Bronchial epithelial cell (primary cell): Measurements from ENCODE around the gene SPTBN4. TPM values are rescaled to one million over a fixed set of nuclear protein-coding genes. Genes with fewer than 3 reads are reported as not detected.
A peak's percentile ranks its signal among the peaks of the same experiment; 100 is the strongest.

Experiments
- DNase-seq: peaks from one replicate; pipeline ENCODE4 v3.0.0-alpha.2; 2010; ENCODE audit warnings: low read depth
- FAIRE-seq: peaks from 2 replicates; lab custom pipeline; 2011; peaks lifted over from hg19 to GRCh38; lab: Jason Lieb, UNC
- H3K27me3 ChIP-seq: 2 replicates; pipeline ENCODE4 v1.5.1; 2011; ENCODE audit warnings: low read length; ENCODE audit not compliant: control insufficient read depth, insufficient read depth
- H3K36me3 ChIP-seq: 2 replicates; pipeline ENCODE4 v1.5.1; 2011; ENCODE audit warnings: low read length; ENCODE audit not compliant: control insufficient read depth, insufficient read depth
- H3K4me3 ChIP-seq: 2 replicates; pipeline ENCODE4 v1.5.1; 2011; ENCODE audit warnings: mild to moderate bottlenecking, low read depth, low read length, control low read depth
- total RNA-seq: library from RNA; depleted of rRNA; stranded (reverse); fragments of >200 nt; gene quantifications from 2 replicates; pipeline ENCODE4 v1.2.1, GENCODE V29; 2014
- TF ChIP-seq, protein P1 (sequence below): IDR thresholded peaks from 2 replicates; pipeline ENCODE4 v1.5.1; 2011; ENCODE audit warnings: mild to moderate bottlenecking, moderate library complexity, low read length, control low read depth, inconsistent platforms; ENCODE audit not compliant: insufficient read depth, severe bottlenecking

SPTBN4 gene
- total RNA-seq, 1 donor from 2014 or later, result 0.53 TPM

DNA sequence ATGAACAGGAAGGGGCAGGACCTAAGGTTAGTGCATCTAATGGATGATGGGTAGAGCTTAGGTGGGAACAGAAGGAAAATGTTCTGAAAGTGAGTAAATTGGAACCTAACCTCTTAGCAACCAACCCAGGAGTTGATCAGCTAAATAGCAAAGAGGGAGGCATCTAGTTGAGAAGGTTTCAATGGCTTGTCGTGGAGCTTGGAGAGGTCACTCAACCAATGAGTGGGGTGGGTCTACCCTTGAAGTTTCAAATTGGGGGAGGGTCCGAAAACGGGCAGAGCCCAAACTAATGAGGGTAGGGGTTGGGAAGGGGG is 104.2 kb downstream of the SPTBN4 start:
- TF ChIP-seq, protein P1, sequence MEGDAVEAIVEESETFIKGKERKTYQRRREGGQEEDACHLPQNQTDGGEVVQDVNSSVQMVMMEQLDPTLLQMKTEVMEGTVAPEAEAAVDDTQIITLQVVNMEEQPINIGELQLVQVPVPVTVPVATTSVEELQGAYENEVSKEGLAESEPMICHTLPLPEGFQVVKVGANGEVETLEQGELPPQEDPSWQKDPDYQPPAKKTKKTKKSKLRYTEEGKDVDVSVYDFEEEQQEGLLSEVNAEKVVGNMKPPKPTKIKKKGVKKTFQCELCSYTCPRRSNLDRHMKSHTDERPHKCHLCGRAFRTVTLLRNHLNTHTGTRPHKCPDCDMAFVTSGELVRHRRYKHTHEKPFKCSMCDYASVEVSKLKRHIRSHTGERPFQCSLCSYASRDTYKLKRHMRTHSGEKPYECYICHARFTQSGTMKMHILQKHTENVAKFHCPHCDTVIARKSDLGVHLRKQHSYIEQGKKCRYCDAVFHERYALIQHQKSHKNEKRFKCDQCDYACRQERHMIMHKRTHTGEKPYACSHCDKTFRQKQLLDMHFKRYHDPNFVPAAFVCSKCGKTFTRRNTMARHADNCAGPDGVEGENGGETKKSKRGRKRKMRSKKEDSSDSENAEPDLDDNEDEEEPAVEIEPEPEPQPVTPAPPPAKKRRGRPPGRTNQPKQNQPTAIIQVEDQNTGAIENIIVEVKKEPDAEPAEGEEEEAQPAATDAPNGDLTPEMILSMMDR, result no peak
- DNase-seq (no peak), FAIRE-seq (no peak)
- H3K4me3 ChIP-seq, result peak overlapping the region; percentile 11
- peaks cover 7% of the 10 kb centered on the region for H3K27me3 ChIP-seq
- H3K36me3 ChIP-seq, result no peaks in the 10 kb centered on the region

DNA sequence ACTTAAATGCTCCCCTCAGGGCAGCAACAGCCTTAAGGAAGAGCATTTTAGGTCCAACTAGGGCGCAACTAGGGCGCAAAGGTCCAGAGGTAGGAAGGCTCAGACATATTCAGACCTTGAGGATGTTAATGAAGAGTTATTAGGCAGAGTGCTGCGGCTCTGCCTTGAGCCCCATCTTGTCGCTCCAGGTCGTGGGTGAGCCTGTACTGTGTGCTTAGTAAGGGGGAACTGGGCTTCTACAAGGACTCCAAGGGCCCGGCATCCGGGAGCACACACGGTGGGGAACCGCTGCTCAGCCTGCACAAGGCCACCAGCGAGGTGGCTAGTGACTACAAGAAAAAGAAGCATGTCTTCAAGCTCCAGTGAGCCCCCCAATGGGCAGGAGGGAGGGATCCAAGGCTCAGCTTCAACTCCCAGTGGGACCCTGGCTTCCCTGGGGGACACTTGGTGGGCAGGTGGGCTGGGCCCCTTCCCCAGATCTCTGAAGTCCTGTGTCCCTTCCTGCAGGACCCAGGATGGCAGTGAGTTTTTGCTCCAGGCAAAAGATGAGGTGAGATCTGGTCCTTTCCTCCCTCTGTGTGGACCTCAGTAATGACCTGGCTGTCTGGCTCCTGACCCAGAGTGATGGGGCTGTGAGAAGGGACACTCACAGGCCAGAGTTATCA is 105.2 kb downstream of the SPTBN4 start:
- Histone ChIP-seq H3K4me3 (no peak overlapping the region), H3K36me3 (no peaks in the 10 kb centered on the region), H3K27me3 (peaks cover 7% of the 10 kb centered on the region)
- DNase-seq (no peak), FAIRE-seq (no peak)
- TF ChIP-seq, protein P1, result no peak

DNA sequence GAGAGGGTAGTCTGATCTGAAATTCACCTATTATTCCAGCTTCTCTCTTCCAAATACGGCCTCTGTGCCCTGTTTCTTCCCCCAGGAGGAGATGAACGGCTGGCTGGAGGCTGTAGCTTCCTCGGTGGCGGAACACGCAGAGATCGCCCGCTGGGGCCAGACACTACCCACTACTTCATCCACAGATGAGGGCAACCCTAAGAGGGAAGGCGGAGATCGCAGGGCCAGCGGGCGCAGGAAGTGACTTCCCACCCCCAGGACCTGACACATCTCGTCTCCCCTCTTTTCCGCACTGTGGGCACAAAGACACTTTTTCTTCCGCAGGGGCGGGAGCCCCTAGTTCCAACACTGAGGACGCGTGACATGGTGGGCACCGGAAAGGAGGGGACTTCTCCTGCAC is 108.5 kb downstream of the SPTBN4 start:
- peaks cover 4% of the 10 kb centered on the region for H3K36me3 ChIP-seq
- TF ChIP-seq, protein P1, result no peak
- no peaks in the 10 kb centered on the region for H3K27me3 ChIP-seq
- no peak for FAIRE-seq
- DNase-seq, result no peak
- H3K4me3 ChIP-seq, result no peak overlapping the region

DNA sequence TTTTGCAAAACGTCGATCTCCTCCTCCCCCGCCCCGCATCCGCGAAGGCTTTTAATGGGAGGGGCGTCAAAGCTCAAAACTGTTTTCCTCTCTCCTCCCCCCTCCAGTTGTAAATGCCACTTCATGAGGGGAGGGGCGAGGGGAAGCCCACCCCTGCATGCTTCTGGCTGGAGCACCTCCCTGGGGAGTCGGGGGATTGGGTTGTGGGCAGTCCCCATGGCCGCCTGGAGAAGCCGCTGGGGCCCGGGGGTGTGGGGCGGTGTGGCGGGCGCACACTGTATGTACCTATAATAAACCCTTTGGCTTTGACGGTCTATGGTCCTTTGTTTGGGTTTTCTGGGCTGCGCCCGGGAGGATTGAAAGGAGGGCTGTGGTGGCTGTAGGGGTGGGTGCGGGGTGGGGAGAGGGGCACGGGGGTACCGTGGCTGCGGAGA is 109.4 kb downstream of the SPTBN4 start:
- DNase-seq, result no peak
- peaks cover 7% of the 10 kb centered on the region for H3K36me3 ChIP-seq
- no peaks in the 10 kb centered on the region for H3K27me3 ChIP-seq
- FAIRE-seq, result no peak
- peak overlapping the region; percentile 78 for H3K4me3 ChIP-seq
- TF ChIP-seq, protein P1, result no peak

DNA sequence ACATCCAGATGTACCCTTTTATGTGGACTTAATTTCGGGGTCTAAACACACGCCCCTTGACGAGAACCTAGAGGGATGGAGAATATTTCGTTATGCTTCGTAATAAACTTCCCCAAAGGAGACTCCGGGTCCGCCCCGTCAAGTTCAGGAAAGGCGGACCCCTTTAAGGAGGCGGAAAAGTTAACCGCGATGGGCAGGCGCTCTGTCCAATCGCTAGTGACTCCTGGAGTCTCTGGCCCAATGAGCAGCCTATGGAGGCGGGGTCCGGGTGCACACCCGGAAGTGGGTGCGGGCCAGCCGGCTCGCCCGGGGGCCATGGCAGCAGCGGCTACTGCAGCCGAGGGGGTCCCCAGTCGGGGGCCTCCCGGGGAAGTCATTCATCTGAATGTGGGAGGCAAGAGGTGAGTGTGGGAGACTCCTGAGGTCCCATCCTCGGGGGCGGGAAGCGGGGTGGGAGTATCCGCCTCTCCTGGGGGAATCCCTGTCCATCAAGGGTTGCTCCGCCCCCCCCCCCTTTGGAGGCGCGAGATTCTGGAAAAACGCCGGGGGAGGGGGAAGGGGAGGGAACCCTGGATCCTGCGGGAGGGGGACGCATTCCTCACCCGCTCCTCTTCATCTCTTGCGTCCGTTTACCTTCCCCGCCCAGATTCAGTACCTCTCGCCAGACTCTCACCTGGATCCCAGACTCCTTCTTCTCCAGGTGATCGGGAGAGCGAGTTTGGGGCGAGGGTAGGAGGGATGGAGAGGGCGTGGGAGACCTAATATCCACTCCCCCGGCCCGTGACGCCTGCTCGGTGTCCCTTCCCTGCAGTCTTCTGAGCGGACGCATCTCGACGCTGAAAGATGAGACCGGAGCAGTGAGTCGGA is 110.0 kb downstream of the SPTBN4 start, which contains the start of gene SHKBP1:
Gene SHKBP1 (plus strand): TSS at position 289 of the 867 bp plus-strand sequence. CDS start 27 bp downstream, at position 316.
- FAIRE-seq, result no peak

More for the DNA sequence above, 110.0 kb downstream of the SPTBN4 start, which contains the start of gene SHKBP1:
- Histone ChIP-seq H3K36me3 (peaks cover 7% of the 10 kb centered on the region), H3K27me3 (no peaks in the 10 kb centered on the region), H3K4me3 (peak within 1 kb of the TSS; percentile 78)
- peak; percentile 84 for DNase-seq
- TF ChIP-seq, protein P1, result no peak
